CD1c-positive myeloid dendritic cell (primary cell): ENCODE results near the gene SRSF3.
A peak's percentile ranks its signal among the peaks of the same experiment; 100 is the strongest.
"Not testable (repeated sequence)": the region's sequence is repeated elsewhere in the genome, so short reads cannot be mapped to it uniquely, and the experiment has no call there.

Experiments
- DNase-seq: peaks from one replicate; pipeline ENCODE4 v3.0.0-alpha.2; 2016; ENCODE audit errors: extremely low spot score

Gene SRSF3

GRCh38 chr6:36605143-36605542 lies 11.0 kb downstream of the SRSF3 start:
- DNase-seq, result no peak

- DNase-seq, result no peak
These were observed 11.6 kb downstream of the SRSF3 start for GRCh38 chr6:36605560-36606391.

GRCh38 chr6:36607305-36607682 lies 13.1 kb downstream of the SRSF3 start:
- DNase-seq, result not testable (repeated sequence)

- no peak for DNase-seq
These were observed 13.7 kb downstream of the SRSF3 start for GRCh38 chr6:36607683-36608386.

- DNase-seq, result no peak
These were observed 14.8 kb downstream of the SRSF3 start for GRCh38 chr6:36608788-36609563.

- no peak for DNase-seq
These were observed 15.4 kb downstream of the SRSF3 start for GRCh38 chr6:36609582-36609981.

GRCh38 chr6:36610041-36610955 lies 16.1 kb downstream of the SRSF3 start:
- no peak for DNase-seq

- DNase-seq, result no peak
These were observed 16.8 kb downstream of the SRSF3 start for GRCh38 chr6:36610956-36611336.

GRCh38 chr6:36611679-36612078 lies 17.5 kb downstream of the SRSF3 start:
- not testable (repeated sequence) for DNase-seq

- DNase-seq, result no peak
These were observed 18.0 kb downstream of the SRSF3 start for GRCh38 chr6:36612101-36612625.

- DNase-seq, result no peak
These were observed 19.2 kb downstream of the SRSF3 start for GRCh38 chr6:36613200-36613995.

- peak; percentile 83 for DNase-seq
These were observed 21.0 kb downstream of the SRSF3 start for GRCh38 chr6:36615018-36615761.

GRCh38 chr6:36616893-36617521 lies 22.8 kb downstream of the SRSF3 start:
- DNase-seq, result no peak

GRCh38 chr6:36618366-36619355 lies 24.5 kb downstream of the SRSF3 start:
- DNase-seq, result peak; percentile 70

- no peak for DNase-seq
These were observed 27.3 kb downstream of the SRSF3 start for GRCh38 chr6:36621371-36621855.

- DNase-seq, result no peak
These were observed 28.9 kb downstream of the SRSF3 start for GRCh38 chr6:36622901-36623546.
